PFSK-1 (cell line): ENCODE data around the gene GPR21.

Experiments used
- POLR2AphosphoS5 ChIP-seq: IDR thresholded peaks from 2 replicates; pipeline ENCODE4 v1.6.1; 2012; ENCODE audit warnings: low read depth, mild to moderate bottlenecking, control low read depth, low read length, moderate library complexity
- SIN3A ChIP-seq: IDR thresholded peaks from 2 replicates; pipeline ENCODE4 v1.6.1; 2012; ENCODE audit warnings: mild to moderate bottlenecking, low read length, moderate library complexity, borderline replicate concordance; ENCODE audit not compliant: insufficient read depth
- TAF1 ChIP-seq: IDR thresholded peaks from 2 replicates; pipeline ENCODE4 v1.6.1; 2012; ENCODE audit warnings: low read length, control low read depth, borderline replicate concordance; ENCODE audit not compliant: insufficient read depth
- TF ChIP-seq, protein P1 (sequence below), 2 experiments: IDR thresholded peaks; 2 replicates each; pipeline versions ENCODE4 v1.6.1 to v1.8.0; 2011 to 2012; ENCODE audit warnings: low read depth in 2 of 2, low read length in 2 of 2, control low read depth in 1 of 2, inconsistent platforms in 1 of 2, mild to moderate bottlenecking in 1 of 2, moderate library complexity in 1 of 2; ENCODE audit not compliant: insufficient read depth in 1 of 2

DNA sequence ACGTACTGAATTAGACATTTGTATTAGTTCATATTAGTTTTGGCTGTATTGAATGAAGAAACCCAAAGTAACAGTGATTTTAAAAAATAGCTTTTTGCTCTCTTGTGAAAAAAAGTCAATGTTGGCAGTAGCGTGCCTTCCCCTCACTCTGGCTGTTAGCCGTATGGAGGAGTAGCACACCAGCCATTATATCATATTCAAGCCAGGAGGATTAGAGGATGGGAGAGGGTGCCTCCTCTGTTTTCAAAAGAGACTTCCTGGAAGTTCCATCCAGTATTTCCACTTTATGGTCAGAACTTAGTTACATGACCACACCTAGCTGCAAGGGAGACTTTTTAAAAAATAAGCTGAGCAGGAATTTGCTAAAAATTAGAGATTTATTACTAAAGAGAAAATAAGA is 41.2 kb downstream of the GPR21 start:
- no peak for TF ChIP-seq TAF1
- TF ChIP-seq POLR2AphosphoS5, result no peak
- TF ChIP-seq SIN3A, result no peak
- TF ChIP-seq, protein P1, sequence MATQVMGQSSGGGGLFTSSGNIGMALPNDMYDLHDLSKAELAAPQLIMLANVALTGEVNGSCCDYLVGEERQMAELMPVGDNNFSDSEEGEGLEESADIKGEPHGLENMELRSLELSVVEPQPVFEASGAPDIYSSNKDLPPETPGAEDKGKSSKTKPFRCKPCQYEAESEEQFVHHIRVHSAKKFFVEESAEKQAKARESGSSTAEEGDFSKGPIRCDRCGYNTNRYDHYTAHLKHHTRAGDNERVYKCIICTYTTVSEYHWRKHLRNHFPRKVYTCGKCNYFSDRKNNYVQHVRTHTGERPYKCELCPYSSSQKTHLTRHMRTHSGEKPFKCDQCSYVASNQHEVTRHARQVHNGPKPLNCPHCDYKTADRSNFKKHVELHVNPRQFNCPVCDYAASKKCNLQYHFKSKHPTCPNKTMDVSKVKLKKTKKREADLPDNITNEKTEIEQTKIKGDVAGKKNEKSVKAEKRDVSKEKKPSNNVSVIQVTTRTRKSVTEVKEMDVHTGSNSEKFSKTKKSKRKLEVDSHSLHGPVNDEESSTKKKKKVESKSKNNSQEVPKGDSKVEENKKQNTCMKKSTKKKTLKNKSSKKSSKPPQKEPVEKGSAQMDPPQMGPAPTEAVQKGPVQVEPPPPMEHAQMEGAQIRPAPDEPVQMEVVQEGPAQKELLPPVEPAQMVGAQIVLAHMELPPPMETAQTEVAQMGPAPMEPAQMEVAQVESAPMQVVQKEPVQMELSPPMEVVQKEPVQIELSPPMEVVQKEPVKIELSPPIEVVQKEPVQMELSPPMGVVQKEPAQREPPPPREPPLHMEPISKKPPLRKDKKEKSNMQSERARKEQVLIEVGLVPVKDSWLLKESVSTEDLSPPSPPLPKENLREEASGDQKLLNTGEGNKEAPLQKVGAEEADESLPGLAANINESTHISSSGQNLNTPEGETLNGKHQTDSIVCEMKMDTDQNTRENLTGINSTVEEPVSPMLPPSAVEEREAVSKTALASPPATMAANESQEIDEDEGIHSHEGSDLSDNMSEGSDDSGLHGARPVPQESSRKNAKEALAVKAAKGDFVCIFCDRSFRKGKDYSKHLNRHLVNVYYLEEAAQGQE (IDR thresholded peaks at IDR 0.05; ENCODE audit: insufficient read depth in 1 of 2, low read depth in 2 of 2, low read length in 2 of 2), result no peak
